GM06990 (cell line): ENCODE results near the gene RLF.

ENCODE experiments used
- DNase-seq: peaks from one replicate; pipeline ENCODE4 v3.0.0-alpha.2; 2011; ENCODE audit not compliant: insufficient read length; ENCODE audit errors: extremely low read depth
- H3K27me3 ChIP-seq: replicated peaks from 2 replicates; pipeline ENCODE4 v1.6.0; 2011; ENCODE audit warnings: low read length; ENCODE audit not compliant: control insufficient read depth, insufficient read depth
- H3K36me3 ChIP-seq: 2 replicates; pipeline ENCODE4 v1.5.1; 2011; ENCODE audit warnings: low read length; ENCODE audit not compliant: control insufficient read depth, insufficient read depth
- H3K4me3 ChIP-seq: replicated peaks from 2 replicates; pipeline ENCODE4 v1.5.1; 2011; ENCODE audit warnings: low read depth, mild to moderate bottlenecking, control low read depth, low read length
- CTCF ChIP-seq: IDR thresholded peaks from 2 replicates; pipeline ENCODE4 v1.5.1; 2011; ENCODE audit warnings: low read length, control low read depth, mild to moderate bottlenecking, inconsistent platforms; ENCODE audit not compliant: insufficient read depth, poor library complexity, severe bottlenecking

Gene RLF

GRCh38 chr1:40265298-40265697 lies 104.1 kb downstream of the RLF start:
- TF ChIP-seq CTCF = no peak
- H3K4me3 ChIP-seq = no peak overlapping the region
- H3K36me3 ChIP-seq = peaks cover 8% of the 10 kb centered on the region
- no peak for DNase-seq
- no peaks in the 10 kb centered on the region for H3K27me3 ChIP-seq

- H3K27me3 ChIP-seq = no peaks in the 10 kb centered on the region
- no peak for TF ChIP-seq CTCF
- H3K4me3 ChIP-seq = no peak overlapping the region
- peaks cover 8% of the 10 kb centered on the region for H3K36me3 ChIP-seq
- DNase-seq = no peak
Observed at GRCh38 chr1:40265919-40266318, 104.7 kb downstream of the RLF start.

GRCh38 chr1:40266786-40267535 lies 105.8 kb downstream of the RLF start:
- no peak for DNase-seq
- Histone ChIP-seq H3K4me3 (no peak overlapping the region), H3K36me3 (peaks cover 7% of the 10 kb centered on the region), H3K27me3 (no peaks in the 10 kb centered on the region)
- no peak for TF ChIP-seq CTCF

- Histone ChIP-seq H3K36me3 (peaks cover 5% of the 10 kb centered on the region), H3K4me3 (no peak overlapping the region), H3K27me3 (no peaks in the 10 kb centered on the region)
- no peak for DNase-seq
- no peak for TF ChIP-seq CTCF
Observed at GRCh38 chr1:40267767-40268187, 106.6 kb downstream of the RLF start.

GRCh38 chr1:40268211-40268610 lies 107.0 kb downstream of the RLF start:
- Histone ChIP-seq H3K4me3 (no peak overlapping the region), H3K36me3 (peaks cover 6% of the 10 kb centered on the region), H3K27me3 (no peaks in the 10 kb centered on the region)
- no peak for TF ChIP-seq CTCF
- no peak for DNase-seq
